Bone marrow (tissue), 2 donors: ENCODE data around the gene TIPRL.
"Not testable (repeated sequence)": the region's sequence is repeated elsewhere in the genome, so short reads cannot be mapped to it uniquely, and the experiment has no call there.

Experiments
- DNase-seq, 2 donors: peaks; one replicate each; lab custom pipeline; 2025; lab: John Stamatoyannopoulos, UW

The TIPRL gene

DNA sequence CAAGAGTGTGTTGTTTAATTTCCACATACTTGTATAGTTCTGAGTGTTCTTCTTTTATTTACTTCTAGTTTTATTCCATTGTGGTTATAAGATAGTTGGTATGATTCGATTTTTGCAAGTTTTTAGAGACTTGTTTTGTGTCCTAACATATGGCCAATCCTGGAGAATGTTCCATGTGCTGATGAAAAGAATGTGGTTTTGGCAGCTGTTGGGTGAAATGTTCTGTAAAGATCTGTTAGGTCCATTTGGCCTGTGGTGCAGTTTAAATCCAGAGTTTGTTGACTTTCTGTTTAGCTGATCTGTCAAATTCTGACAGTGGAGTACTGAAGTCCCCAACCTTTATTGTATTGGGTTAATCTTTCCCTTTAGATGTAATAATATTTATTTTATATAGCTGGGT is 19.5 kb upstream of the TIPRL start:
- DNase-seq: no peak

DNA sequence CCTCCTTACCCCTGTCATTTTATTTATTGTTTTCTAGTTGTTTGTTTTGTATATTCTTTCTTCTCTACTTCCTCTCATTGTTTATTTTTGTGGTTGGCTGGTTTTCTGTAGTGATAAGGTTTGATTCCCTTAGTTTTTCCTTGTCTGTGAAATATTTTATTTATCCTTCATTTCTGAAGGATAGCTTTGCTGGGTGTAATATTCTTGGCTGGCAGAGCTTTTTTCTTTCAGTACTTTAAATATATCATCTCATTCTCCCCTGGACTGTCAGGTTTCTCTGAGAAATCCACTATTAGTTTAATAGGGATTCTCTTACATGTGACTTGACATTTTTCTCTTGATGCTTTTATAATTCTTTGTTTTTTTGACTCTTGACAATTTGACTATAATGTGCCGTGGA is 18.8 kb upstream of the TIPRL start:
- DNase-seq: no peak

DNA sequence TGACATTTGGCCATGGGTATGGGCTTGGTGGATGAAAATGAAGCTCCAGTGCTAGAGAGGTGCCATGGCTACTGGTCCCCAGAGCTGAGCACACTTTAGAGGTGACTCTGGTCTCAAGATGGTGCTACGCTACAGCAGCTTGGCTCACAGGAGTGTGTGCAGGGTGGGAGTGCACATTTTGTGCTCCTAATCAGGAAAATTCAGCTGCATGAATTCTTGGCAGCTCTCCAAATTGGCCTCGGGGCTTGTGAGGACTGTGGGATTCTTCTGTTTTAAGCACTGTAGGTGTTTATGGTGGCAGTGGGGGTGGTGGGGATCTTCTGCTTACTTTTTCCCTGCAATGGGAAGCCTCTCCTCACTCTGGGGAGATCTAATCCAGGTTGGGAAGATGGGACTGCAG is 17.3 kb upstream of the TIPRL start:
- DNase-seq: no peak

DNA sequence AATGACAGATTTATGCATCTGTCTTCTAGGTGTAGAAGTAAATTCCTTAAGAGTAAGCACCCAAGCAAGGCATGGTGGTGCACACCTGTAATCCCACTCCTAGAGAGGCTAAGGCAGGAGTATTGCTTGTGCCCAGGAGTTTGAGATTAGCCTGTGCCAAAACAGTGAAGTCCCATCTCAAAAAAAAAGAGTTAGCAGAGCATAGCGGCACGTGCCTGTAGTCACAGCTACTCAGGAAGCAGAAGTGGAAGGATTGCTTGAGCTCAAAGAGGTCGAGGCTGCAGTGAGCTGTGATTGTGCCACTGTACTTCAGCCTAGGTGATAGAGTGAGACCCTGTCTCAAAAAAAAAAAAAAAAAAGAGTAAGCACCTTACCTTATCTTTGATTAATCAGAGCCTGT is 15.1 kb upstream of the TIPRL start:
- DNase-seq: no peak

DNA sequence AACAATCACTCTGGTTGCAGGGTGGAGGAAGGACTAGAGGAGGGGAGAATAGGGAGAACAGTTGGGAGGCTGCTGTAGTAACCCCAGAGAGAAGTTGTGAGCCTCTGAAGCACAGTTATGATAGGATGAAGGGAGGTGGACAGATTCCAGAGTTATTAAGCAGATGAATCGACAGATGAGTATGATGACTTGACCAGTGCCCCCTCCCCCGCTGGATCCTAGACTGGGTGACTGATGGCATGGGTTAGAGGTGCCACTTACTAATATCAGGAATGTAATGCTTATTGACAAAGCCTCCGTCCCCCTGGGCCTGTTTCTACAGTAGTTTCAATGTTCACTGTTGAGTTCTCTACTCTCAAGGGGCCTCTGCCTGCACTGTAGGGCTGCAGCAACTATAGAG is 14.0 kb upstream of the TIPRL start:
- DNase-seq: no peak

DNA sequence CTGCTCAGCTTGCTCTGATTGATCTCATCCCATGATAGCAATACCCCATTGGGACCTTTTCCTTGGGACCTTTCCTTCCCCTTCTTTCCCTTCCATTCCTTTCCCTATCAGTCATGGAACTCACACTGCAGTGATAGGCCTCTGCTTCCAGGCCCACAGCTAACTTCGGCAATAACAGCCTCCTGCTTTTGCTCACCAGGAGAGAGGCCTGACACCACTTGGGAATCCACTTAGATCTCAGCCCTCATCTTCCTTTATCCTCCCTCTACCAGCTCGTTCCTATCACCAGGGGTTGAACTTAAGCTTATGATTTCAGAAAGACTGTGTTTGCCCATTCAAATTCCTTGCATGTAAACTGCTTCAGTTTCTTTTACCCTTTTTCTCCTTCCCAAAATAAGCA is 11.0 kb upstream of the TIPRL start:
- no peak for DNase-seq

DNA sequence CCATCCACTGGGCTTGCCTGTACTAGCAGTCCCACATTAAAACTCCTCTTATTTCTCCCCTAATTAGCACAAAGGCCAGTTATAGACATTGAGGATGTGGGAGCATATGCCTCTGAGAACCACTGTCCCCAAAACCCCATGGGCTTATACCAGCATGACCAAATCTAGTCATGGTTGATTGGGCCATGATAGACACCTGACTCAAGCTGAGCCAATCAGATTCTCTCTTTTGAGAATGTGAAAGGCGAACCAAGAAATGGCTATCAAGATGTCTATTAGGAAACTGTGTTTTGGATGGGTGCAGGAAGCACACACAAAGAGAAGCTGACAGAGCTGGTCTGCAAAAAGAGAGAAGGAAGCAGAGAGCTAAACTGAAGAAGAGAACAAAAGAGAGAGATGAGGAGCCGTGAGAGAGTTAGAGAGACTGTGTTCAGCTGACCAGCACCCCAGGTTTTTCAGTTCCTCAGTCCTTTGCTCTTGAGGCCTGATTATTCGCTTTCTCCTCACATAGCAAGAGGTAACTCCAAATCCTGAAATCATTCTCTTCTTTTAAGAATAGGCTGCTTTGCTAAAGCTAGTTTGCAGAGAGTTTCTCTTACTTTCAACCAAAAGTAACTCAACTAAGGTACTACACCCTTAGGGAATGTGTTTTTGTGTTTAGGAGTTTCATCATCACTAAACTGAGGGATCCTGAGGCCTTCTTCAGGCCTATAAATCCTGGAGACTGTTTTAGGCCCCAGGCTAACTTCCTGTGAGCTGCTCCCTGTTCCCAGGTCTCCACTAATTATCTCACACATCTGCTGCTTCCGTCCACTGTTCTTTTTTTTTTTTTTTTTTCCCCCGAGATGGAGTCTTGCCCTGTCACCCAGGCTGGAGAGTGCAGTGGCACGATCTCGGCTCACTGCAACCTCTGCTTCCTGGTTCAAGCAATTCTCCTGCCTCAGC is 7.9 kb upstream of the TIPRL start:
- DNase-seq: no peak

DNA sequence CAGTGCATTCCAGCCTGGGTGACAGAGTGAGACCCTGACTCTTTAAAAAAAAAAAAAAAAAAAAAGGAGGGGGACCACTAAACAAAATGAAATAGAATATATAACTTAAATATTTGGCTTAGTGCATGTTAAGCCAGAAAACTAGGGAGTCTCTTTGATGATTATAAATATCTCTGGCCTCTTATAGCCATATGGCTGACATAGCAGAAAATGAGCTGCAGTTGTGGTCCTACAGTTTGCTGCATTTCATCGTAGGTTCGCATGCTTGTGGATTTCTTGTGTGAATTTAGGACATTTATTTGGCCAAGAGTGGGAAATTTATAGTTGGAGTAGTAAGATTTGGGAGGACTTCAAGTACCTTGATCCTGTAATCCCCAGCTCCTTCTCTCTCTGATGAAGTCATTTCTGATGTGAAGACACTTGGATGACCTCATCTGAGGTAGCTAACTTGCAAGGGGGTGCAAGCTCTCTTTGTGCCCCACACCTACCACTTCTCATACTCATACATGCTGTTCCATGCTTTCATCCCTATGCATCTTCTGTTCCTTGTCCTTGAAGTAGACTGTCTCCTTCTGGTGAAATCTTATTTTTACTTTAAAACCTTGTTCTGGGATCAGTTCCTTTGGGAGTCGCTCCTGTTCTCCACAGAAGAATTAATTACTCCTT is 6.4 kb upstream of the TIPRL start:
- DNase-seq: no peak

DNA sequence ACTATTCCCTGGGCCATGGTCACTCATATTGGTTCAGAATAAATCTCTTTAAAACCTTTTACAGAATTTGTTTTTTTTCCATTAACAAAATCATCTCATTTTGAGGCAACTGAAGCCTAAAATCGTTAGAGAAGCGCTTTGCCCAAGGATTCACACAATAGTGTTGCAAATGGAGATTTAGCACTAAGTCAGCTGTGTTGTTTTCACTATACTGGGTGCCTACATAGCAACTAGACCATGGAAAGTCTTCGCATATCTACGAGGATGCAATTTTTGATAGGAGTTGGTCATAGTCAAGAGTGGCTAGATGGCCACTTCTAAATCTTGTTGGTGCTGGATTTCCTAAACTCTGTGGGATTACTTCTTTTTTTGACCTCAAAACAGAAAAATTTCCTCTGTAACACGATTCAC is 530 bp upstream of the TIPRL start:
- DNase-seq: no peak

DNA sequence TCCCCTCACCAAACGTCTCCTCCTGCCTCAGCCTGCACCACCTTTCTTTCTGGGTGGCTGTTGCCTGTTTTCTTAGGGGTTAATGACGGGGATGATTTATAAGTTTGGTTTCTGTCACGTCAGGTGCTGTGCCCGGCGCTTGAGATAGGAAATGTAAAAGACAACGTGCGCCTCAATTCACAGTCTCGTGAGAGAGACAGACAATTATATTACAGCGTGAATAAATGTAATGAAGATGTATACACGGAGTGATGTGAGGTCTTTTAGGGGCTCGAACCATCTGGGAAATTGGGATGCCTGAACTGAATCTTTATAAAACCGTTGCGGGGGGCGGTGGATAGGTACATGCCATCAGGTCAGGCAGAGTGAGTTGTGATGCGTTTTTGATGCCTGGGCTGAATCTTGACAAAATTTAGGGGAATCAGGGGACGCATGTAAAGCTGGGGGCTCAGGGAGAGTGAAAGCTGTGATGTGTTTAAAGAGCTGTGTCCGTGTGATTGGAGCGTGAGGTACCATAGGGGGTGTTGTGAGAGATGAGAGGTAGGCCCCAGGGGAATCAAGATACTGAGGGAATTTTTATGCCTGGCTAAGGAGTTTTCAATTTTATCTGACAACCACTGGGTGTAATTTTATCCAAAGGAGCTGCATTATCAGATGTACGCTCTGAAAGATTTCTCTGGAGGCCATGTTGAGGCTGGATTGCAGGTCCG is 831 bp downstream of the TIPRL start:
- no peak for DNase-seq

DNA sequence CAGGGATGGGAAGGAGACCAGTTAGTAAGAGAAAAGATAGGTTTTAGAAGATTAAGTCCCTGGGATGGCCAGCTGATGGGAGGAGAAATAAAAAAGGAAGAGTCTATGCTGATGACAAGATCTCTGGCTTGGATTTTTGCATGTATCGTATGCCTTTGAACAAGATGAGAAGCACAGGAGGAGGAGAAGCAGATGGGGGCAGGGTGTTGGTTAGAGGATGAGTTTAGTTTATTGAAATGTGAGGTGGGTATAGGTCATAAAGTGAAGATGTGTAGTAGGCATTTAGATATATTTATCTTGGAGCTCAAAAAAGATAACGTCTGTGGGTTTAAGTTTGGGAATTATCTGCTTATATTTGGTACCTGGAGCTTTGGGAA is 1.4 kb downstream of the TIPRL start:
- DNase-seq: no peak

DNA sequence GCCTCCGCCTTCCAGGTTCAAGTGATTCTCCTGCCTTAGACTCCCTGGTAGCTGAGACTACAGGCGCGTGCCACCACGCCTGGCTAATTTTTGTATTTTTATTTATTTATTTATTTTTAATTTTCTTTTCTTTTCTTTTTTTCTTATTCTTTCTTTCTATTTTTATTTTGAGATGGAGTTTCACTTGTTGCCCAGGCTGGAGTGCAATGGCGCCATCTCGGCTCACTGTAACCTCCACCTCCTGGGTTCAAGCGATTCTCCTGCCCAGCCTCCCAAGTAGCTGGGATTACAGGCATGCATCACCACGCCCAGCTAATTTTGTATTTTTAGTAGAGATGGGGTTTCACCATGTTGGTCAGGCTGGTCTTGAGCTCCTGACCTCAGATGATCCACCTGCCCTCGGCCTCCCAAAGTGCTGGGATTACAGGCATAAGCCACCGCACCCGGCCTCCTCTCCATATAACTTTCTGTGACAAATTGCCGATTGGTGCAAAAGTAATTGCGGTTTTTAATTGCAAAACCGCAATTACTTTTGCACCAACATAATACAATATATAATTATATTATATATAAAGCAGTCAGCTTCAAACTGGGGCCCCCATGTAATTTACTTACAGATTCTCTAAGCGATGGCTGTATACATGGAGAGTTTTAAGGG is 2.4 kb downstream of the TIPRL start:
- not testable (repeated sequence) for DNase-seq

DNA sequence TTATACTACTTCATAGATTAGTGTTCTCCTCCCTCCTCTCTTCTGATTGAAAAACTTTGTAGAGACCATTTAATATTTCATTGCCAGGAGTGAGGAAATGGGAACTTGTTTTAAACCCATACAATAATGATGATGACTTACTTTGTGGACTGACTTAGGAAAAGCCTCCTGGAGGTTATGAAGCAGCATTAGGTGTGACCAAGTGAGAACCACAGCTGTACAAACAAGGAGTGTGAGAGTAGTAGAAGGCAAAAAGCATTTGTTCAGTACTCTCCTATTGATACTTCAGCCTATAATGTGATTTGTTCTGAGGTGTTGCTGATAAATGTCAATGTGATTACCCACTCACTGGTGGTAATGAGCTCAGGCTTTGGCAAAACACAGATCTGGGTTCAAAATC is 8.4 kb downstream of the TIPRL start:
- no peak for DNase-seq

DNA sequence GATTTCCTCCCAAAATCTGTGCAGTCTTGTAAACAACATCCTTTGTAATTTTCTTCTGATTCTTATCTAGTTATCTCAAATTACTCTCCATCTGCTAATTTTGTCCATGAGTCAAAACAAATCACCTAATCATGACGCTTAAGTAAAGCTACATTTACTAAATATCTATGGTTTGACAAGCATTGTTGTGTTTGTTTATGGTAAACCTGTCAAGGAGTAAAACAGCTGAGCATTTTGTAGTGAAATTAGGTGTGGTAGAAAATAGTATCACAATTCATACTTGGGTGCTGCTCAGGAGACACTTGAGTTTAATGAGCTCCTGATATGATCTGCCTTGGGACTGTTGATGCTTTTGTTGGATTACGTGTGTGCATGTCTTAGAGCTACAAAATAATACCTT is 11.6 kb downstream of the TIPRL start:
- DNase-seq: no peak

DNA sequence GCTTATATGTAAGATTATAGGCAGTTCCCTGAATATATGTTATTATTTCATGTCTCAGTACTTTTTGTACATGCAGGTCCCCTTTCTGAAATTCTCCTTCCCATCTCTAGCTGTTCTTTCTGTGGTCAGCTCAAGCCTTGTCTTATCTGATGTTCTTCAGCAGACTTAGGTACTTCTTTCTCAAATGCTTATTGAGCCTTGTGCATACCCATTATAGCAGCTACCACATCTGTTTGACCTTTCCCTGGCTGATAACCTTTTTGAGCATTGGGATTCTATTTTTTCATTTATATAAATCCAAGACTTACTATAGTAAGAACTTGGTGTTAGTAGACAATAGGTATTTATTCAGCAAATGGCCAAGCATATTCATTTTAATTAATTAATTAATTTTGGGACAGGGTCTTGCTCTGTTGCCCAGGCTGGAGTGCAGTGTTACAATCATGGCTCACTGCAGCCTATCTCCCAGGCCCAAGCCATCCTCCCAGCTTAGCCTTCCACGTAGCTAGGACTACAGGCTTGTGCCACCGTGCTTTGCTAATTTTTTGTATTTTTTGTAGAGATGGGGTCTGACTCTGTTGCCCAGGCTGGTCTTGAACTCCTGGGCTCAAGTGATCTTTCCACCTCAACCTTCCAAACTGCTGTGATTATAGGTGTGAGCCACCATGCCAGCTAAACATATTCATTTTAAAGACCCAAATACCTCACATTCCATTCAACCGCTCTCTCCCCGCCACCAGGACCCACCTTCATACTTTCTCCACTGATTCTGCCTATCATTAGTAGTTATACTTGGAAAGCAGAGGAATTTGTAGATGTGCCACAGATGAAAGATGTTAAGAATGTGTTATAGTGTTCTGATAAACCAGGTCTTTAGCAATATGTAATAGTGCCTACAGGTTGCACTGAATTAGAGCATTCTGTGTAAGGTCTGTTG is 16.7 kb downstream of the TIPRL start:
- no peak for DNase-seq

DNA sequence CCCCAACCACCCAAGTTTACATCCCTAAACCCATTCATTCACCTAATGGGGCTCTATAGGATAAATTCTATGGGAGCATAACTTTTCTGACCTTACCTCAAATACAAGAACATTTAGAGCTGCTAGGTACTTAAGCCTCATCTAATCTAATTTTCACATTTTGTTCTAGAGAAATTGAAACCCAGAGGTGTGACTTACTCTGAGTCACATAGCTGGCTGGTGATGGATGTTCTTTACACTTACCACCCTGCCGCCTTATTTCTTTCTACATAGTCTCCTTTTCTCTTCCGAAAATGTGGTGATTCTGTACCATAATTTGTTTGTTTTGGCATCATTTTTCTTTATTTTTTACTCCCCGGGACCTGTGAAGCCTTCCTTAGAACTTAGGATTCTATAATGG is 20.3 kb downstream of the TIPRL start:
- DNase-seq: no peak

DNA sequence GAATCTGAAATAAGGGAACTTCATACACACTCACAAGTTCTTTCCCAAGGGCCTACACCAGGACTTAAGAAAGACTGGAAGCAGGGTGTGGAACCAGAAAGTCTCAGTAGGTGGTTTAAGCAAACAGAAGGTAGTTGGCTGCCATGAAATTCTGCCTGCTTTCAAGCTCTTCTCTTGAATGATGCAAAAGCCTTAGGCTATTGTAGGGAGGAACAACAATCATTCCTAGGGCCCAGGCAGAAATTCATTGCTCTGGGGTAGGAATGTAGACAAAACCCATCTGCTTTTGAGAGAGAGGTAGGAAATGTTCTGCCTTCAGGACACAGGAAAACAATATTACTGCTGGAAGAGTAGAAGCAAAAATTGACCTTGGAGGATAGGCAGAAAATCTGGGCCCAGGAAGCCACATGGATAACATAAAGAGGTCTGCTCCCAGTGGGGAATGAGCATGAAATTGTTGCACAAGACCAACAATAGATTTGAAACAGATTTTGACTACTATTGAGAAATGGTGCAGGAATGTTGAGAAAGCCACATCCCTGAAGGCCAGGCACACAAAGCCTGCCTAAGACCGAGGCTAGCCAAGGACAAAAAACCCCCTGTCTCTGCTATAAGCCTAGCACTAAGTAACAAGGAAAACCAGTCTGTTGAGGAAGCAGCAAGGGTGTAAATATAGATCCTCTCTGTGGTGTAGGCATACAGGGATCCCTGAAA is 24.3 kb downstream of the TIPRL start:
- DNase-seq: no peak

DNA sequence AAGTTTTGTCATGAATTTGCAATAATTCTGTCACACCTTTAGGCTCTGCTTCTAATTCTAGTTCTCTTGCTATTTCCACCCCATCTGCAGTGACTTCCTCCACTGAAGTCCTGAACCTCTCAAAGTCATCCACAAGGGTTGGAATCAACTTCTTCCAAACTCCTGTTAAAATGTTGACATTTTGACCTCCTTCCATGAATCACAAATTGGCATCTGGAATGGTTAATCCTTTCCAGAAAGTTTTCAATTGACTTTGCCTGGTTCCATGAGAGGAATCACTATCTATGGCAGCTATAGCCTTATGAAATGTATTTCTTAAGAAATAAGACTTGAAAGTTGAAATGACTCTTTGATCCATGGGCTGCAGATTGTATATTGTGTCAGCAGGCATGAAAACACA is 27.3 kb downstream of the TIPRL start:
- DNase-seq: no peak

DNA sequence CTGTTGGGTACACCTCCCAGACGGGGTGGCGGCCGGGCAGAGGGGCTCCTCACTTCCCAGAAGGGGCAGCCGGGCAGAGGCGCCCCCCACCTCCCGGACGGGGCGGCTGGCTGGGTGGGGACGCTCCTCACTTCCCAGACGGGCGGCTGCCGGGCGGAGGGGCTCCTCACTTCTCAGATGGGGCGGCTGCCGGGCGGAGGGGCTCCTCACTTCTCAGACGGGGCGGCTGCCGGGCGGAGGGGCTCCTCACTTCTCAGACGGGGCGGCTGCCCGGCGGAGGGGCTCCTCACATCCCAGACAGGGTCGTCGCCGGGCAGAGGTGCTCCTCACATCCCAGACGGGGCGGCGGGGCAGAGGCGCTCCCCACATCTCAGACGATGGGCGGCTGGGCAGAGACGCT is 28.9 kb downstream of the TIPRL start:
- not testable (repeated sequence) for DNase-seq

DNA sequence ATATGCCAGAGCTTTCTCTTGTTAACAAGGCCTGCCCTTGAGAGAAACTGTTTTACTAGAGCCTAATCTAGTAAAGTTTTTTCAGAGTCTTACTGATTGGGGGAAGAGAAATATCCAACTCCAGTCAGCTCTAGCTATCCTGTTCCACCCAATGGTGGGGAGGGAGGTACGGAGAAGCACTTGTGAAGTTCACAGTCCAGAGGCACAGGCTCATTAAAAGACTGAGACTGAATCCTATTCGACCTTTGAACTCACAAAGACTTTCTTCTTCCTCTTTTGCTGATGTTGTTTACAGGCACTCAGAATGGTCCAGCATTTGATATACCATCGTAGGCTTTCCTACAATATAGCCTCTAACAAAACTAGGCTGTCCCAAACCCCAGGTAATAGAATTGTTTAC is 31.6 kb downstream of the TIPRL start:
- DNase-seq: no peak

DNA sequence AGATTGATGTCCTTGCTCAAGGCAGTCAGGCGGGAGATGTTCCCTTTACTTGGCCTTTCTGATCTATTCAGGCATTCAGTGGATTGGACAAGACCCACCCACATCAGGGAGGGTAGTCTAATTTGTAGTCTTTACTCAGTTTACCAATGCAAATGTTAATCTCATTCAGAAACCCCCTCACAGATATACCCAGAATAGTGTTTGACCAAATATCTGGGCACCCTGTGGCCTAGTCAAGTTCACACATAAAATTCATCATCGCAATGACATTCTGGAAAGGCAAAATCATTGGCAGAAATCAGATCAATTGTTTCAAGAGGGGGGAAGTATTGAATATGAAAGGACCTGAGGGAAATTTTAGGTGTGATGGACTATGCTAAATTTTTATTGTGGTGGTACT is 34.6 kb downstream of the TIPRL start:
- DNase-seq: no peak
